K562 (cell line): ENCODE data around the gene CRYGB.

Source experiments
- ATF7 ChIP-seq: fragments of 450-650 bp; IDR thresholded peaks from 2 replicates; pipeline ENCODE4 v1.7.1; 2014; ENCODE audit warnings: mild to moderate bottlenecking, moderate library complexity
- BHLHE40 ChIP-seq: IDR thresholded peaks from 2 replicates; pipeline ENCODE4 v1.6.1; 2011; ENCODE audit warnings: low read length, improper control_type of control experiment
- CAMTA2 ChIP-seq: fragments of 250-450 bp; sonication (Bioruptor Pico); conservative IDR thresholded peaks from 2 replicates; pipeline ENCODE4 v1.5.1; 2022
- CEBPZ ChIP-seq: fragments of 150-350 bp; IDR thresholded peaks from 2 replicates; pipeline ENCODE4 v1.6.1; 2014; ENCODE audit warnings: low read depth, mild to moderate bottlenecking, low read length, borderline replicate concordance
- CREM ChIP-seq: IDR thresholded peaks from 2 replicates; pipeline ENCODE4 v1.6.1; 2014; ENCODE audit warnings: antibody characterized with exemption, low read depth
- CTCF ChIP-seq, 3 experiments: IDR thresholded peaks in 2 of 3; conservative IDR thresholded peaks in 1 of 3; 2 replicates each; pipeline ENCODE4 v1.5.1; 2011 to 2012; ENCODE audit warnings: low read length in 3 of 3, mild to moderate bottlenecking in 3 of 3, control low read depth in 2 of 3, improper control_type of control experiment in 1 of 3, inconsistent platforms in 1 of 3, low read depth in 1 of 3, mixed read lengths in 1 of 3, moderate library complexity in 1 of 3; ENCODE audit not compliant: insufficient read depth in 2 of 3
- FOXA1 ChIP-seq: fragments of 450-650 bp; IDR thresholded peaks from 2 replicates; pipeline ENCODE4 v1.6.1; 2016; ENCODE audit warnings: mild to moderate bottlenecking, borderline replicate concordance
- GTF3C2 ChIP-seq: IDR thresholded peaks from 3 replicates; pipeline ENCODE4 v1.6.1; 2011; ENCODE audit warnings: borderline replicate concordance, mild to moderate bottlenecking, moderate library complexity; ENCODE audit not compliant: insufficient read length; ENCODE audit errors: extremely low read depth
- HMG20A ChIP-seq: fragments of 450-650 bp; formaldehyde crosslinking; conservative IDR thresholded peaks from 2 replicates; pipeline ENCODE4 v1.4.0; 2020; ENCODE audit warnings: mild to moderate bottlenecking, mixed read lengths
- POLR2A ChIP-seq: fragments of 450-650 bp; conservative IDR thresholded peaks from 2 replicates; pipeline ENCODE4 v1.6.1; 2016
- PRPF4 ChIP-seq: fragments of 200-400 bp; formaldehyde crosslinking; IDR thresholded peaks from one replicate; pipeline ENCODE4 v1.6.1; 2017; ENCODE audit warnings: low read length, low read depth, mild to moderate bottlenecking; ENCODE audit not compliant: insufficient read depth, poor library complexity, severe bottlenecking
- ZNF124 ChIP-seq: sonication (generic); formaldehyde crosslinking; IDR thresholded peaks from 2 replicates; pipeline ENCODE4 v1.8.1; 2022; ENCODE audit warnings: missing genetic modification reagents

- TF ChIP-seq CEBPZ: no peak
- TF ChIP-seq BHLHE40: no peak
- TF ChIP-seq GTF3C2: no peak
- TF ChIP-seq FOXA1: no peak
- TF ChIP-seq CTCF (IDR thresholded peaks at IDR 0.05 in 2 of 3, conservative IDR thresholded peaks at IDR 0.05 in 1 of 3; ENCODE audit: insufficient read depth in 2 of 3, low read depth in 1 of 3, low read length in 3 of 3): no peak
- TF ChIP-seq ZNF124 (CRISPR knock-in tag): no peak
- no peak for TF ChIP-seq CREM
- TF ChIP-seq POLR2A: no peak
- no peak for TF ChIP-seq PRPF4
- no peak for TF ChIP-seq CAMTA2 (CRISPR knock-in tag)
- TF ChIP-seq ATF7: no peak
- TF ChIP-seq HMG20A (CRISPR knock-in tag): no peak
Measured at GRCh38 chr2:208134928-208135586, 10.9 kb downstream of the CRYGB start.
